Endometrium (tissue), 2 donors: ENCODE results near the gene SQSTM1.
"Not testable (repeated sequence)": the region's sequence is repeated elsewhere in the genome, so short reads cannot be mapped to it uniquely, and the experiment has no call there.

Experiments used
- FAIRE-seq: peaks from 2 replicates; lab custom pipeline; 2012; peaks lifted over from hg19 to GRCh38; lab: Jason Lieb, UNC
- donor health status: control.
- donor health status: control.

The SQSTM1 gene

DNA sequence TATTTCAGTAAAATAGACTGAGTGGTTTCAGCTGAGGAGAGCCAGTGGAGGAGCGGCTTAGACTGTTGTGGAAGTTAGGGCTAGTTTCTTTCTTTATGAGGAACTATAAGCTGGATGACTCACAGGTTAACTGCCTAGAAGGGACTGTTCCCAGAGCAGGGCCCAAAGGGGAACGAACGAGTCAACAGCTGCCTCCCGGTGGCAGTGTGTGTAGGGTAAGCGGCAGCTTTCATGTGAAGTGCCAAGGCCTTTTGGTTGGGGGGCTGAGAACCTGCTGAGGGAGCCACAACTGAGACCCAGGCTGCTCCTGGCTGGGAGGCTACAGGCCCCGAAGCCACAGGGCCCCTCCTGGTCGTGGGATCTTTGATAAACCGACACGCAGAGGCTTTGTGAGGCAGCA lies 7.0 kb downstream of the SQSTM1 start:
- no peak for FAIRE-seq

DNA sequence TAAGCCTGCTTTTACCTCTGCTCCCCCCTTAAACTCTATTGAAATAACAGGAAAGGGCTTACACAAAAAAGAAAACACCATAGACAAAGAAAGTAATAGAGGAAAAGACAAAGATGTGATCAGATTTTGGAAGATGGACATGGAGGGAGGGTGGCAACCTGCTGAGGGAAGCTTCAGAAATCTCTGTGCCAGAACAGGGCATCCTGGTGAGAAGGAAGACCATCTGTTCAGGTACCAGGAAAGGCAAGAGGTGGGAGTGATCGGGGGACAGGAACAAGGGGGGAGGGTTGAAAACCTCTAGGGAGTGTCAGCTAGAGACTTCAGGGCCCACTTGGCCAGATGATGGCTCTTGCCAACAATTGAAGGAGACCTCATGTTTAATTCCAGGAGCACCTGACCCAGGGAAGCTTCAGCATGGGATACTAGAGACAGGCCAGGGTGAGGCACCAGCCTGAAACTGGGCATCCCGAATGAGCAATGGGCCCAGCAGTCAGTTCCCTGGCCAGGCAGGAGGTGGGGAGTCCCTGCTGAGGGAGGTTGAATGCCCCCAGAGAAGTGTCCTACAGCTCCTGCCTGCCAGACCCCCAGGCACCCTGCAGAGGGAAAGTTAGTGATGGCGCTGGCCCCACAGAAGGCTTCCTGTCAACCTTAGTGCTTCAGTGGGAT lies 8.2 kb downstream of the SQSTM1 start:
- no peak for FAIRE-seq

DNA sequence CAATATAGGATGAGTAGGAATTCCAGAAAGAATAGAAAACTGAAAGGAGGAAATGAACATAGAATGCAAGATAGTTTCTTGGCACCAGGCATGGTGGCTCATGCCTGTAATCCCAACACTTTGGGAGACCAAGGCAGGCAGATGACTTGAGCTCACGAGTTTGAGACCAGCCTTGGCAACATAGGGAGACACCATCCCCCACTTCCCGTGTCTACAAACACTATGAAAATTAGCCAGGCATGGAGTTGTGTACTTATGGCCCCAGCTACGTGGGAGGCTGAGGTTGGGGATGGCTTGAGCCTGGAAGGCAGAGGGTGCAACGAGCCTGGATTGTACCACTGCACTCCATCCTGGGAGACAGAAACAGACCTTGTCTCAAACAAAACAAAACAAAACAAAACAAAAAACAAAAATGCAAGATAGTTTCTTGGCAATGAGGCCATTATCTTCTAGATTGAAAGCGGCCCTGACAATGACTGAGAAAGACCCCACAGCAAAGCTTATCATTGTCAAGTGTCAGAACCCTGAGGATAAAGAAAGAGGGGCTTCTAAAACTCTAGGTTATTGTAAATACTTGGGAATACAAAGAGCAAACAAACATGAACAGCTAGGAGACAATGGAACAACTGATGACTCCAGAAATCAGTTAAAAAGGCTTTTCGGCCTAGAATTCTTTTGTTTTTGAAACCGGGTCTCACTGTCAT lies 9.2 kb downstream of the SQSTM1 start:
- FAIRE-seq = no peak

GRCh38 chr5:179830818-179831468 lies 10.2 kb downstream of the SQSTM1 start:
- no peak for FAIRE-seq

DNA sequence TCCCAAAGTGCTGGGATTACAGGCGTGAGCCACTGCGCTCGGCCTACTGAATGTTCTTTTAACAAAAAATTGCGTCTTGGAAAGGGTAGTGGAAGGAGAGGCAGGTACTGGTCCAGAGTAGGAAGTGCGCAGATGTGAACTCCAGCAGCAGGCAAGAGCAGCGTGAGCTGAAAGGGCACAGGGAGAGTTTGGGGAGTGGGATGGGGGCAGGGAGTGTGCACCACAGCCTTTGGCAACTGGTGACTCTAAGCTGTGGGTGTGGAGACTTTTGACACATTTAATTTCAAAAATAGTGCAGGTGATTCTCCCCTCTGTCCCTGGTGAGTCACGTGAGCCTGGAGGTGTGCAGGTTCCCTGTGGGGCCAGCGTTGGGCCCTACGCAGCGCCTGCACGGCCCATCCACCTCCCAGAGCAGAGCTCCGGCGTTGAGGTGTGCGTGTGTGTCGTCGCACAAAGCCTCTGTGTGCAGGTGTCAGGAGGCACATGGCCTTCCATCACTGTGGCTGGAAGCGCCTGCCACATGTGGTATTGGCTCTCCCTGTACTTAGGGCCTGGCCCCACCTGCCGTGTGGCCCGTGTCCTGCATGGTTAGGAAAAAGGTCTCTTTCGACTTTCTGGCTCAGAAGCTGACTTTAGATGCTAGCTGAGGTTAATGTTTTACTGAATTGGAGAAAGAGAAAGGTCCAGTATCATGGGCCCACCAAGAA lies 11.5 kb downstream of the SQSTM1 start:
- FAIRE-seq = no peak

- FAIRE-seq = no peak
Observed at GRCh38 chr5:179833056-179833708, 12.5 kb downstream of the SQSTM1 start.

DNA sequence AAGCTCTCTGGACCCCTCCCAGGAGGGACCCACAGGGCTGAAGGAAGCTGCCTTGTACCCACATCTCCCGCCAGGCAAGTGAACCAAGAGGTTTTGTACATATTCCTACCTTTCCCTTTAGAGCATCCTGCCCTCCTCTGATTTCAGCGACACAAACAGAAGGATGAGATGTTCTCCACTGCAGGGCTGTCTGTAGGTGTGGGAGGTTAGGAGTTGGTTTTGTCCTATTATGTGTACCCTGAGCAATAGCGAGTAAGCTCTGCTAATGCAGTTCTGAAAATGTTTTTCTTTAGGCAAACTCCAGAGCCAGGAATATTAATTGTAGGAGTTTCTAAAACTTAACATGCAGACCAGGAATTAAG lies 13.0 kb downstream of the SQSTM1 start:
- no peak for FAIRE-seq

DNA sequence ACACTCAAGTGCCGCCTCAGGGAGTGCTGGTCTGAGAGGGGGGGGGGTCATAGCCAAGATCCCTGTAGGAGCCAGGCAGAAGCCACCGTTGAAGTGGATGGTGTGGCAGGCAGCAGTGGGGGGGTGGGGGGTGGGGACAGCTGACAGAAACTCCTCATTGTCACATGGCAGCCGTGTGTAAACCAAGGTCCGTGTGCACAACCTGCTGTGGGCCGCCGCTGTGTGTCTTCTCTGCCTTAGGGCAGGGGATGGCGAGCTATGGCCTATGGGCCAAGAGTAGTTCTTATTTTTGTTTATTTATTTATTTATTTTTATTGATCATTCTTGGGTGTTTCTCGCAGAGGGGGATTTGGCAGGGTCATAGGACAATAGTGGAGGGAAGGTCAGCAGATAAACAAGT lies 13.4 kb downstream of the SQSTM1 start:
- no peak for FAIRE-seq

DNA sequence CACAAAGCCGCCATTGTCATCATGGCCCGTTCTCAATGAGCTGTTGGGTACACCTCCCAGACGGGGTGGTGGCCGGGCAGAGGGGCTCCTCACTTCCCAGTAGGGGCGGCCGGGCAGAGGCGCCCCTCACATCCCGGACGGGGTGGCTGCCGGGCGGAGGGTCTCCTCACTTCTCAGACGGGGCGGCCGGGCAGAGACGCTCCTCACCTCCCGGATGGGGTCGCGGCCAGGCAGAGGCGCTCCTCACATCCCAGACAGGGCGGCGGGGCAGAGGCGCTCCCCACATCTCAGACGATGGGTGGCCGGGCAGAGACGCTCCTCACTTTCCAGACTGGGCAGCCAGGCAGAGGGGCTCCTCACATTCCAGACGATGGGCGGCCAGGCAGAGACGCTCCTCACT lies 14.2 kb downstream of the SQSTM1 start:
- not testable (repeated sequence) for FAIRE-seq

- no peak for FAIRE-seq
Observed at GRCh38 chr5:179836225-179837019, 15.7 kb downstream of the SQSTM1 start.

GRCh38 chr5:179837076-179838011 lies 16.6 kb downstream of the SQSTM1 start:
- no peak for FAIRE-seq

GRCh38 chr5:179839328-179840256 lies 18.9 kb downstream of the SQSTM1 start:
- no peak for FAIRE-seq

DNA sequence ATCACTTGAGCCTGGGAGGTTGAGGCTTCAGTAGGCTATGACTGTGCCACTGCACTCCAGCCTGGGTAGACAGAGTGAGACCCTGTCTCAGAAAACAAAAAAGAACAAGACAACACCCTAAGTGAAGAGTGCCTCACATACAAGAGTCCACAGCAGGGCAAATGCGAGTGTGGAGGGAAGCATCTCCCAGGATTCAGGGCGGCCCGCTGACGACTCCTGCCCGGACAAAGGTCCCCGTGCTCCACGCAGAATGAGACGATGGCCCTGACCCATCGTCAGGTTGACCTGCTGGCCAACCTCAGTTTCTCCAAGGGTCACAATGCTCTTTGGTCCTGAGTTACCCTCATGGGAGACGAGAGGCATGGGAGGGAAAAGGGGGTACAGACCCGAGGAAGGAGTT lies 19.6 kb downstream of the SQSTM1 start:
- FAIRE-seq = no peak

DNA sequence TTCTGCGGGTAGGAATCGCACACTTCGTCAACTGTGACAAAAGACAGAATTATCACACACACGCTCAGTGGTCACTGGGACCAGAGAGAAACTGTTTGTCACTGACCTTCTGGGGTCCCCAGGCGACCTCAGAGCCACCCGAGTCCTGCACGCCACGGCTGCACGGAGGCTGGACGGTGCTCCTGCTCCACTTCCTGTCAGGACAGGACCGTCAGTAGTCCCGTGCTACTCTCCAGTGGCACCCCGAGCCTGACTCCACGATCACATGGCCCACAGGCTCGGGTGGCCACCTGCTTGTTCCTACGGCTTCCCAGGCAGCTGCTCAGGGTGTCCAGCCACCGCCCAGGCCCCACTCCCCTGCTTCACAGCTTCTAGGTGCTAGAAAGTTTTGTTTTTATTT lies 20.1 kb downstream of the SQSTM1 start:
- no peak for FAIRE-seq

DNA sequence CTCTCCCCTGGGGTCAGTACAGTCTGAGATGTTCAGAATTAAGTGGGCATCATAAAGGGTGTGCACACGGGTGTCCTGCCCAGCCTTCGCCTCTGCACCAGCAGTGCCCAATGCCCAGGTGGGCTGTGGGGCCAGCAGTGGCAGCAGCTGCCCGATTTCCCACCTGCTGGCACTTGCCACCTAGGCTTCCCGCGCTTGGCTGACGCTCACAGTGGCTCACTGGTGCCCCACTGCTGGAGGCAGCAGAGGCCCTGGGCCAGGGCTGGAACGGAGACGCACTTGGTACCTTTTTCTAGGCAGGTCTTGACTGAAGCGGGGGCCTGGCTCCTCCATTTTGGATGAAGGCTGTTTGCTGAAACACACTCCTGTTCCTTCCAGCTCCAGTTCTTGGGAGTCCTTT lies 20.9 kb downstream of the SQSTM1 start:
- FAIRE-seq = no peak

DNA sequence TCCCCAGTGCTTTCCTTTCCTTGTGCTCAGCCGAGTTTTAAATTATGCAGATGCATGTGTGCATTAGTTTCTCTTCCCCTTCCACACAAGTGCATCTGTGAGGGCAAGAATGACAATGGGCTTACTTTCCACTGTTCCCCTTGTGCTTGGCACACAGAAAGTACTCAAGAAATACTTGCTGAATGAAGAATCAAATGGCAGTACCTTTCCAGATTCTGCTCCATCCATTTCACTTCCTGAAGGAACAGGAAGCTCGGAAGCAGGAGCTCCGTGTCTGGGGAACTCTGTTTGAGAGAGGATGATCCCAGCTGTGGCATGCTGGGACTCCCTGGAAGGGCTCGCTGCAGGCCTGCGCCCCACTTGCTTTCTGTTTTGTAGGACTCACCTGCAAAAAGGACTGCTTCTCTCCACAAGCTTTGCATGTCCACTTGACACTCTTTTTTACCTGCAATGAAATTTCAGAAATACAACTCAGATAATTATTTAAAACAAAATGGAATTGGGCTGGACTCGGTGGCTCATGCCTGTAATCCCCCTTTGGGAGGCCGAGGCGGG lies 32.4 kb downstream of the SQSTM1 start:
- FAIRE-seq = no peak

GRCh38 chr5:179854356-179854755 lies 33.7 kb downstream of the SQSTM1 start:
- FAIRE-seq = no peak

GRCh38 chr5:179858241-179858585 lies 37.5 kb downstream of the SQSTM1 start:
- no peak for FAIRE-seq
